HG03469 (cell line): Measurements from ENCODE around the gene CNPY4.

Source experiments
- ATAC-seq: cut with Tn5 transposase; IDR thresholded peaks from one replicate; pipeline ENCODE4 v1.9.1; 2021; ENCODE audit warnings: mild to moderate bottlenecking, moderate library complexity, moderate number of reproducible peaks; ENCODE audit not compliant: unreplicated experiment

Gene CNPY4

DNA sequence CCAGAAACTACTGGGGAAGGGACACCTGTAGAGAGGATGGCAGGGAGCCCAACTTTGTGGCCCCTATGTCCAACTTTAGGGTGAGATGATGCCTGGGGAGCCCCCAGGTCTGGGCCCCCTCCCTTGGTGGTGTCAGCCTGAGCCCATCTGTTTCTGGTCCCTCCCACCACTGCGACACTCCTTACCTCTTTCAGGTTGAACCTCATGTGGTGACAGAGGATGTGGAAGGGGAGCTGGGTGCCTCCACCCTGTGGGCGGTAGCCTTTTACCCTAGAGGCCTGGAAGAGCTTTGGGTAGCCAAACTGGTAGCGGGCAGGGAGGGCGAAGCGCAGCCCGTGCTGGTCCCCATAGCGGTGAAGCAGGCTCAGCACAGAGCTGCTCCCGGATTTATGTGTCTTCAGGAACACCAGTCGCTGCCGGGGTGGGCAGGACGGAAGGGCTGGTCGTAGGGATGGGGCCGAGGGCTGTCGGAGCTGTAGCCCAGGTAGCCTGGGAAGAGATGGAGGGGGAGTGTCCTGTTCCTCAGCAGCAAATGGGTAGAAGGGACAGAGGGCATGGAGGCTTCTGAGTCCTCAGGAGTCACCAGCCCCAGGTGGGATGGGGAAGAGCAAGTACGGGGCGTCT, 47.0 kb downstream of the CNPY4 start:
- no peak for ATAC-seq

- no peak for ATAC-seq
These were observed 47.8 kb downstream of the CNPY4 start for GRCh38 chr7:100166970-100167911.

DNA sequence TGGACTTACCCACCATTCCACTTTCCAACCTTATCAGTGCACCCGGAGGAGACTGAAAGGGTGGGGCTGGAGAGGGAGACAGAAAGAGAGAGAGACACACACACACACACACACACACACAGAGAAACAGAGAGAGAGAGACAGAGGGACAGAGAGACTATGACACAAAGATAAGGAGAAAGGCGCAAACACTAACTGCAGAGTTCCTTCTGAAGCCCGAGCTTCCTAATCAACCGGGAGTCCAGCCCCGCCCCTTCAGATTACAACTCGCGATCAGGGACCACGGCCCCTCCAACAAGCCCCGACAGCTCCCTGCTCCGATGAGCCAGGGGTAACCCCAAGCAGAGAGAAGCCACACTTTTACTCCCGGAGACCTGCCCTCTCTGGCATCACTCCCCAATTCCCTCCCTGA, 48.5 kb downstream of the CNPY4 start:
- no peak for ATAC-seq

DNA sequence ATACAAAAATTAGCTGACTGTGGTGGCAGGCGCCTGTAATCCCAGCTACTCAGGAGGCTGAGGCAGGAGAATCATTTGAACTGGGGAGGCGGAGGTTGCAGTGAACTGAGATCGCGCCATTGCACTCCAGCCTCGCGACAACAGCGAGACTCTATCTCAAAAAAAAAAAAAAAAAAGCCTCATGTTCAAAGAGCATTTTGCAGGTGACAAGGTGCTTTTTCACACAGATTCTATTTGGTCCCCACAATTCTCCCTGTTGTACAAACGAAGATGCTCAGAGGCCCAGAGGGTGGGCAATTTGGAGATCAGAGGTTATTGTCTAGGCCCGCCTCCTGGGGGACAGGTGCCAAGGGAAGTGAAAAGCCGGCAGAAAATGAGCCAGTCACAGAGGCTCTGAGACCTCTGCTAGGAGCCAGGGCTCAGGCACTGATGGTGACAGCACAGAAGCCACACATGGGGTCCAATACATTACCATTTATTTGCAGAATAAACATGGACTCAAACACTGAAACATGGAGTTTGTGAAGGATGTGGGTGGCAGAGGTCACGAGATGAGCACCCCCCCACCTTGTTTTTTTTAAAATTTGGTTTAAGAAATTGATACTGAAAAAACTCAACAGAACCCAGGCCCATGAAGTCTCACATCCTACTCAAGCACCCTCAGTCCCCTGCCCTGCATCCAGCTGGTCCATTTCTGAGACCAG, 49.9 kb downstream of the CNPY4 start:
- no peak for ATAC-seq

- no peak for ATAC-seq
These were observed 50.9 kb downstream of the CNPY4 start for GRCh38 chr7:100170101-100170897.

GRCh38 chr7:100171087-100171681, 51.8 kb downstream of the CNPY4 start:
- ATAC-seq = no peak

DNA sequence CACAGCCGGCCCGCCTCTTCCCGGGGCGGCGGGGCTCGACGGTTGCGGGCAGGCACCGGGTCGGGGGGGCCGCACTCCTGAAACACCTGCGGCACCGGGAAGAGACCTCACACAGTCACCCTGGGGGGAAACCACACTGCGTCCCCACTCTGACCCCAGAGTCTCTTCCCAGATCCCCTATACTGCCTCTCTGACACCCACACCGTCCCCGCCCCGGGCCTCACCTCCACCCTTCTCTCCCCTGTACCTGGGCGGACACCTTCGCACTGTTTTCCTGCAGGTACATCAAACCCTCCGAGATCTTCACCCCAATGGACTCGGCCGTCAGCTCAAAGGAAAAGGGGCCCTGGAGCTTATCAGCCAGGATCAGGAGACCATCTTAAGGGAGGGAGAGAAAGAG, 52.4 kb downstream of the CNPY4 start:
- ATAC-seq = no peak

- ATAC-seq = no peak
These were observed 54.5 kb downstream of the CNPY4 start for GRCh38 chr7:100173806-100174495.

DNA sequence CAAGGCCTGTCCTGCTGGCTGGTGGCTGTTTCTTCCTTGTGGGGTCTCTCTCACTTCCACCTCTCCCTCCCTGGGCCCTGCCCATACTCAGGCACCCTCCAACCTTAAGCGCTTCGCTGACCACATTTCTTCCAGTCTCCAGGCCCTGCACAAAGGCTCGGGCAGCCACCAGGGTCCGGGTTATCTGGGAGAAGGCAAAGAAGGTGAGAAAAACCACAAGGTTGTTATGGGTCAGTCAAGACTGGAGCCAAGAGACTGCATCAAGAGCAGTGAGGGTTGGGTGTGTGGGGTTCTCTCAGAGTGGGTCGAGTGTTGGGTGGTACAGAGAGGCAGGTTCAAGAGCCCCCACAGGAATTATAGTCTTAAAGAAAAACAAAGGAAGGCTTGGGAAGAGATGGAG, 55.1 kb downstream of the CNPY4 start:
- no peak for ATAC-seq
